ENCODE results near the gene KAT7. TPM values are rescaled to one million over a fixed set of nuclear protein-coding genes. Genes with fewer than 3 reads are reported as not detected.

KAT7 gene
- polyA plus RNA-seq, 1 donor, result 29.9 TPM

- no peak for DNase-seq (ENCODE audit: low read depth)
Measured at GRCh38 chr17:49842846-49843245, 54.4 kb downstream of the KAT7 start.

DNA sequence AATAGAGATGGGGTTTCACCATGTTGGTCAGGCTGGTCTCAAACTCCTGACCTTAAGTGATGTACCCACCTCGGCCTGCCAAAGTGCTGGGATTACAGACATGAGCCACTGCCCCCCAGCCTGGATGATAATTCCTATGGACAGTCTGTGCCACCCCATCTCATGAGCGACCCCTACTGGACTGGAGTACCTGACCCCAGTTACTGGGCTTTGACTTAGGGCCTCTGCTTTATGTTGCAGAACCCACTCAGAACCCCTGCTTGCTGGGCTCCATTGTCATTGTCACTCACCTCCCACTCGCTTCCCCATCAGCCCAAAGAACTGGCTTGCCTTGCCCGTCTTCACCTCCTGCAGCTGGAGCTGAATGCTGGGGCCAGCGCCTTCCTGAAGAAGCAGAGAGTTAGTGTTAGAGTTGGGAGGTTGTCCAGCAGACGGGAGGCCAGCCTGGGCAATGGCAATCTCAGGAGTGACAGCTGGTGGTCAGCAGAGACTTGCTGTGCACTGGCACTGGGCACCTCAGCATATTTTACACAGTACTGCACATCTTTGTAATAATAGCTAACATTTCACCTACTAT lies 55.4 kb downstream of the KAT7 start:
- DNase-seq (ENCODE audit: low read depth), result no peak

DNA sequence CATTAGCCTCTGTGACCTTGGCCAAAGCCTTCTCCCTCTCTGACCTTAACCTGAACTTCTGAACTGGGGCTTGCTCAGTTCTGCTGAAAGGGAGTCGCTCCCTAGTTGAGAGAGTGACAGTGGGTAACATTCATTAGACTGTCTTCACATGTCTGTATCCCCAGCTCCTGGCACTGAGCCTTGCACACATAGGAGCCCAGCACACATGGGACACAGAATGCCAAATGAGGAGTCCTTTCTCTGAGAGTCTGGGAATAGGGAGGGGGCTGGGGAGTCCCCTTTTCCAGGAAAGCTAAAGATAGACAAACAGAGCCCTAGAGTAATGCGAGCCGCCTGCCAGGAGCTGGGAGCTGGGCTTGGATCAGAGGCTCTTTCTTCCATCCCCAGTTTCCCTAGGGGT lies 56.8 kb downstream of the KAT7 start:
- no peak for DNase-seq (ENCODE audit: low read depth)

DNA sequence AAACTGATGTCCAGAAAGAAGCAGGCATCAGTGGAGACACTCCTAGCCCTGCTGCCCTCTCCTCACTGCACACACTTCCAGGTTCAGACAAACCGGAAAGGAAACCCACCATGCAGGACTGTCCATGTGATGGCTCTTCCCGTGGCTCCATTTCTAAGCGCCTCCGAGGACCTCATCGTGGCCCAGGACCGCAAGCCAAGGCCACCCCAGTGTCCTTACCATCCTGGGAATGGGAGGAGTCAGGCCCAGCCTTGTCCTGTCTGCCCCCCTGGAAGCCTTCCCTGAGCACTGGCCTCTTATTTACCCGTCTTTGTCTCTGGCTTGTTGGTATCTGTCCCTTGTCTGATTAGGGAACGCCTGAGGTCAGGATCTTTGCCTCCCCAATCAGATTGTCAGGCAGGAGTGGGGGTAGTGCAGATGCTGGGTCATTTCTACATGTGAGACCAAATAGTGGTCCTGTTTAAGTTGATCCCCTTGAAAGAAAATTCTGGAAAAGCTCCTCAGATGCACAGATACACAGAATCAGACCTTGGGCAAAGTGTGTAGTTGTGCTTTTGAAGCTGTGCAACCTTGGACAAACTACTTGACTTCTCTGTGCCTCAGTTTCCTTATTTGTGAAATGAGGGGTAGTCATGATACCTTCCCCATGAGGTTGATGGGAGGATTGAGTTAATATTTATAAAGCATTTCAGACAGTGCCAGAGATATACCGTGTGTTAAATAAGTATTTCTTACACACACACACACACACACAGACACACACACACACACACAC lies 58.6 kb downstream of the KAT7 start:
- DNase-seq (ENCODE audit: low read depth), result no peak

- no peak for DNase-seq (ENCODE audit: low read depth)
Measured at GRCh38 chr17:49848019-49848473, 59.6 kb downstream of the KAT7 start, which contains the start of gene TAC4. Gene TAC4 (minus strand): TSS chr17:49848069. CDS start chr17:49848017, 52 bp downstream.

GRCh38 chr17:49848739-49849138 lies 60.3 kb downstream of the KAT7 start:
- no peak for DNase-seq (ENCODE audit: low read depth)

DNA sequence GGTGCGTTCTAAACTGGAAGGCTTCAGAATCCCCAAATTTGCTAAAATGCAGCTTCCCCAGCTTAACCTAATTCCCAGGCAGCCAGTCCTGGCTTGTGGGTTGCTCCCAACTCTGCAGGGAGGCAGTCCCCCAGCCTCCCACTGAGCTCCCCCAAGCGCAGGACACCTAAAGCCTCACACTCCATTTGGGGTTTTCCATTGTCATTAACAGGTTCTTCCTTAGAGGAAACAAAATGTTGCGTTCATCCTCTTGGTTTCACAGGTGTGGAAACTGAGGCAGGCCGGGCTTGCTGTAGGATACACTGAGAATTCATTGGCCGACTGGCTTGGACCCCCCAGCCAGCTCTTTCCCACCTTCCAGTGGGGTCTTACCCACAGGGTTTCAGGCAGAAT lies 61.7 kb downstream of the KAT7 start:
- DNase-seq (ENCODE audit: low read depth), result no peak

GRCh38 chr17:49850772-49851386 lies 62.4 kb downstream of the KAT7 start:
- DNase-seq (ENCODE audit: low read depth), result no peak

DNA sequence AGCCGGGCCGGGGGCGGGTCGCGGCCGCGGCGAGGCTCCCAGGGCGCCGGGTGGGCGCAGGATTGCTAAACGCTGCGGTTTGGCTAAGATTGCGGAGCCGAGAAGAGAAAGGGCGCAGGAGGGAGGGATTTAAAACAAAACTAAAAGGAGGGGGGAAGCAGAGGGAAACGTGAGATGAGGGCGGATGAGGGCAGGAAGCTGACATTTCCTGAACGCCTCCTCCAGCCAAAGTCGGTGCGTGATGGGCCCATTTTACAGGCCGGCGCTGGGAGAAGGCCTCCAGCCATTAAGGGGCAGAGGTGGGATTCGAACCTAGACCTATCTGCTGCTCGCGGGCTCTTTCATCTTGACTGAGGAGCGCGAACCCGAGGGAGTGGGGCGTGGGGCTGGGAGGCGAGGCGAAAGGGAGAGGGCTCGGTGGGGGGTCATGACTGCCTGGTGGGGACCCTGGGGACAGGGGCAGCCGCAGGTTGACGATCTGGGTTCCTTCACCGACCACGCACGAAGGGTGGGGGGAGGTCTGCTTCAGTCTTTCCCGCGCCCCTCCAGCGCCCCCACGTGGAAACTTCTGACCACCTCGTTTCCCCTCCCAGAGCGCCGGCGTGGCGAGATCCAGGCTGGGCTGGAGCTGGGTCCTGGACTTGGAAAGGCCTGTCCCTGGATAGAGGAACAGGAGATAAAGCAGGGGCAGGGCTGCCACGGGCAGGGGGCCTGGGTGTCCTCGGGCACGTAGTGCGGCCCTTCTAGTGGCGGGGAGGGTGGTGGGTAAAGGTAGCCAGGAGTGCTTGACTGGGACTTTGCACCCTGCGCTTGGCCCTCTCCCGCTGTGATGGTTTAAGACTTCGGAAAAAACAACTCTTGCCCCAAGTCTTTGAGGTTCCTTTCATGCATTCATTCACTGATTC lies 63.2 kb downstream of the KAT7 start:
- DNase-seq (ENCODE audit: low read depth), result no peak

DNA sequence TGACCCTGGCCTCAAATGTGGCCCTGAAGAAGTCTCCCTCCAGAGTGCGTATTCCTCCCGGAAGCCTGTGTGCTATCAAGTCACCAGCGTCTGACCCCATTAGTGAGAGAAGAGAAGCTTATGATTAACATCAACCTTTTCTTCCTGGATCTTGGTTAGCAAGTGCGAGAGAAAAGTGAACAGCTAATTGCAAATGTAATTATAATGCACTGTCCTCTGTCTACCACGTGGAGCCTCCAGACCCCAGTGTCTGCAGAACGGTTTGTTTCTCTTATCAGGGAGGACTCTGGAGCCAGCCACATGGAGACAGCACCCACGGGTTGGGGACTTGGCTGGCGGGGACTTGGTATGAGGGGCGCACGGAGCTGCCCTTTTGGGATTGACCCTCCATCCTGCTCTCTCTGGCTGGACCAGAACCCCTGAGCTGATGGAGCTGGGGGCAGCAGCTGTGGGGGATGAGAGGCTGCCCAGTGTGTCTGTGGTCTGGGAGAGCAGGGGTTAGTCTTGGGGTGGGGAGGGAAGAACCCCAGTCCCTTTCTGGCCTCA lies 65.1 kb downstream of the KAT7 start:
- no peak for DNase-seq (ENCODE audit: low read depth)

GRCh38 chr17:49854126-49854525 lies 65.6 kb downstream of the KAT7 start:
- DNase-seq (ENCODE audit: low read depth), result no peak

DNA sequence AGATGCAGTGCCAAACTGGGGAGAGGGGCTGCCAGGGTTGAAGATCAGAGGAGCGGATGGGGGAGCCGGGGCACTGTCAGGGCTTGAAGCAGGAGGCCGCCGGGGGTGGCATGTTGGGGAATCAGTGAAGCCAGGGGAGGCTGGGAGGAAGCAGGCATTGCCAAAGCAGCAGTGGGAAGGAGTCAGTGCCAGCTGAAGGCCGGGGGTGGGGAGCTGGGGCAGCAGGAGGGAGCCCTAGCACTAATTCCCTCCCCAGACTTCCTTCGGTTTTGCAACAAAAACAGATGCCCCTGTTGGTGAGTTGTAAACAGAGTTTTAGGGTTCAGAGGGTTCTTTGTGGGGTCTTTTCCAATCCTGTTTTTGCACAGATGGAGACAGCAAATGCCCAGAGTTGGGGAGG lies 70.3 kb downstream of the KAT7 start:
- no peak for DNase-seq (ENCODE audit: low read depth)

GRCh38 chr17:49859991-49860953 lies 71.8 kb downstream of the KAT7 start:
- DNase-seq (ENCODE audit: low read depth), result no peak

- no peak for DNase-seq (ENCODE audit: low read depth)
Measured at GRCh38 chr17:49861150-49861884, 72.8 kb downstream of the KAT7 start.

DNA sequence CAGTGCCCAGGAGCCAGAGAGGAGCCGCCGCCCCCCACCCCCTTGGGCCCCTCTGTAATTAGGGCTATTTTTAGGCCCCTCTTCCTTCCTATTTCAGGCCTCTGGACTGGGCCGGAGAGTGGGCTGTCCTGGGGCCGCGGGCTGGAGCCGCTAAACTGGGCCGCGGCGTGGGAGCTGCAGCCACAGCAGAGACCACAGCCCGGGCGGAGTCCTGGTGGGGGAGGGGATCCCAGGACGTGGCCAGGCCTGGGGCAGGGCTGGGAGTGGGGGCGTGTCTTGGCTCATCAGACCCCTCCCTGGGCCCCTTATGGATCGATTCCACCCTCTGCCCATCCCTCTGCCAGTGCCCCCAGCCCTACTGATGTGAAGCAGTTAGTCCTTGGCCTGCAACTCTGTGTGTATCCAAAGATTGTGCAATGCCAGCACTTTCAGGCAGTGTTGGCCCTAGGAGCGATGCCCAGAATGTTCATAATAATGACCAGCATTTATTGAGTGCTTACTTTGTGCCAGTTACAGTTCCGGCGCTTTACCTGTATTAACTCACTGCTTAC lies 74.4 kb downstream of the KAT7 start:
- DNase-seq (ENCODE audit: low read depth), result no peak

GRCh38 chr17:49866019-49866380 lies 77.5 kb downstream of the KAT7 start:
- DNase-seq (ENCODE audit: low read depth), result no peak

GRCh38 chr17:49866882-49867413 lies 78.5 kb downstream of the KAT7 start:
- DNase-seq (ENCODE audit: low read depth), result no peak

GRCh38 chr17:49869038-49869374 lies 80.5 kb downstream of the KAT7 start:
- DNase-seq (ENCODE audit: low read depth), result no peak

DNA sequence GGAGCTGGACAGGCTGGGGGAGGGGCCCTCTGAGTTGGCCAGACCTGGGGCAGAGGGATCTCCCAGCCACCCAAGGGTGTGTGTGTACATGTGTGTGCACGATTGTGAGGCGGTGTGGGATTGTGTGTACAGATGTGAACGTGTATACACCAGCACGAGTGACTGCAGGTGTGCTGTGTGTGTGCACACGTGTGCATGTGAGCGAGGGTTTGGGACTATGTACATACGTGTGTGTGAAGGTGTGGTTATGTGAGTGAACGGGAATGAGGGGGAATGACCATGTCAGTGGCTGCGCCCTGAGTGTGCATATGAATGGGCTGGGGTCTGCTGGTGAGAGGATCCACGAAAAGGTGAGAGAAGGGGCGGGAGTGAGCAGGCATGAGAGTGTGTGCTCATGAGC lies 81.8 kb downstream of the KAT7 start:
- no peak for DNase-seq (ENCODE audit: low read depth)
